GM12892 (cell line): Measurements from ENCODE around the gene BEST2.

Experiments
- POLR2A ChIP-seq: IDR thresholded peaks from 2 replicates; pipeline ENCODE4 v1.6.1; 2011; ENCODE audit warnings: low read depth, low read length, control low read depth
- POLR2AphosphoS5 ChIP-seq: IDR thresholded peaks from 2 replicates; pipeline ENCODE4 v1.6.1; 2011; ENCODE audit warnings: low read depth, low read length, control low read depth
- TAF1 ChIP-seq: IDR thresholded peaks from 2 replicates; pipeline ENCODE4 v1.6.1; 2011; ENCODE audit warnings: low read depth, mild to moderate bottlenecking, control low read depth, low read length, borderline replicate concordance

- TF ChIP-seq POLR2A (no peak), POLR2AphosphoS5 (no peak), TAF1 (no peak)
Measured at GRCh38 chr19:12767666-12768065, 16.1 kb downstream of the BEST2 start.
